HG02981 (cell line): ENCODE data around the gene TMEM52.
"Not testable (repeated sequence)": the region's sequence is repeated elsewhere in the genome, so short reads cannot be mapped to it uniquely, and the experiment has no call there.

Experiments
- ATAC-seq: cut with Tn5 transposase; IDR thresholded peaks from one replicate; pipeline ENCODE4 v1.9.1; 2021; ENCODE audit warnings: mild to moderate bottlenecking, moderate library complexity; ENCODE audit not compliant: unreplicated experiment

Gene TMEM52

DNA sequence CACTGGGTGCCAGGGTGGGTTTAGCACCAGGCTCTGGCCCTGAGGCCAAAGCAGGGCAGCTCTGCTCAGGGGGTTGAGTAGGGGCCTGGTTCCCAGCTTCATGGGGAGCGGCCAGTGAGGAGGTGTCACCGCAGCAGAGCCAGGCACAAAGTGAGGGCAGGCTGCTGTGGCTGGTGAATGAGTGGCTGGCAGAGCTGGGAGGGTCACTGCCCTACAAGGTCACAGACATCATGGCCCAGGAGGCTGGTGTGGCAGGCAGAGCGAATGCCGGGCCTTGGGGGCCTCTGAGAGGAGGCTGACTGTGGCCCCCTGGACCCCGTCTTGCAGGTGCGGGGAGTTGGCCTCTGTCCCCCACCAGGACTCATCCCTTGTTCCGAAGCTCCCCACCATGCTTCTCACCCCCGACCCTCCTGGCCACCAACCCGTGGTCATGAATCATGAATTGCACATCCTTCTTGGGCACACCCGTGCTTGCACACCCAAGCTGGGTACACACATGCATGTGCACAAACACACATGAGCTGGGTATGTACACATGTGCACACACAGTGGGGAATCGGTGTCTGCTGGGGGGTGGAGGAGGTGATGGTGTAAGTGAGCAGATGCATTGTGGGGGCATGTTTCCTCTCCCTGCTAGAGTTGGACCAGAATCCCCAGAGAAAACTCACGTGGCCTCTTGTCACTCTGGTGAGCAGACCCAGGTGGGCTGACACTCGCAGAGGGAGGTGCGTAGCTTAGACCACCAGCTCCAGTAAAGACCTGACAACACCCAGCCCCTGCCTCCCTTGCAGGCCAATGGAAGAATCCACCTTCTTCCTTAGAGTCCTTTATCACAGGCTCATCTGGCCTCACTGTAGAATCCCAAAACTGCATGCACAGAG lies 23.4 kb downstream of the TMEM52 start:
- no peak for ATAC-seq

DNA sequence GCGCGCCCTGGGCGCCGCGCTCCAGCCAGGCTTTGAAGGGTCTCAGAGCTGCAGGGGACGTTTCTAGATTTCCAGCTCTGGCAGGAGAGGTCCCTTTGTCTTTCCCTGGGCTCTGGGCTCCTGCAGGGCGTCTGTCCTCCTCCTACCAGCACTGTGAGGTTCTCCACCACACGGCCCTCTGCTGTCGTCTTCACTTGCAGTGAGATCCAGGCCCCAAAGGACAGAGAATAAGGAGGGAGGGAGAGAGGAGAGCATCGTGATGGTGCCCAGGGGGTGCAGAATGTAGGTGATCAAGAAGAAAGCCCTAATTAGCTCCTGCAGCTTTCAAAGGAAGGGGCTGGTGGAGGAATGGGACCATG lies 24.0 kb downstream of the TMEM52 start:
- no peak for ATAC-seq

DNA sequence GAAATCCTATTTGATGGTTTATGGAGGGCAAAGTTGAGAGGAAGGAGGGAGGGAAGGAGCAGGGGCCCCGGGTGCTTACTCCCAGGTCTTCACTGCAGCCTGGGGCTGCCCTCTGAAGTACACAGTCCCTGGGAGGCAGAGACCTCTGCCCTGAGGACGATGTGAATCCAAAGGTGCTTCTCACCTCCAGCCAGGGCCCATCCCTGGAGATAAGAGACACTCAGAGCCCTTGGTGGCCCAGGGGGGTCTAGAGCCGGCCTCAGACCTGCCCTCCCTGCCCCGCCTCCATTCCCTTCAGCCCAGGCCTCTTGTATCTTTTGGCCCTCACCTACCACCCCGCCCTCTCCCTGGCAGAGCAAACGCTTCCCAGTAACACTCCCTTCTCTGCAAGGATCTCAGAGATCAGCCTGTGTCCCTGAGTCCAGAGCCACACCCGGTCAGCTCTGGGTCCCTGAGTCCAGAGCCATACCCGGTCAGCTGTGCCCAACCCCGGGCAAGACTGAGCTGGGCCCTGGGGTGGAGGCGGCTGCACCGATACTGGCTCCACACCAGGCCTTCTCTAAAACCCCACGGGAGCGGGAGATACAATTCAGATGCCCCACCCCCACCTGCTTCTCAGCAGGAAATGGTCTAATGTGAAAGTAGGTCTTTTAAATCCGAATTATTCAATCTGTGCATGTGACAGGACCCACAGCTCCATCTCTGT lies 24.6 kb downstream of the TMEM52 start:
- no peak for ATAC-seq

DNA sequence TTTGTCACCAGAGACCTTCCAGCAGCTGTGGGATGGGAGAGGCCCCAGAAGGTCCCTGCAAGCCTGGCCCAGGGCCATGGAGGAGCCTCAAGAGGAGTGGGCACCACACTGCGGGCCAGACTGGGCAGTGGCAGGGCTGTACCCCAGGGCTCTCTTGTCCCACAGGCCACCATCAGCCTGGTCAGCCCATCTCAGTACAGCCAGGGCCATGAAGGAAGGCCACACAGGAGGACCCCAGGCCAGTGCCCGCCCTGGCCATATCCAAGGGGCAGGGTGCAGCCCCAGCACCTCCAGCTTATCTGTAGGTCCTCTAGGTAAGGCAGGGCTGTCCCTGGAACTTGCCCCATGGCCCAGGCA lies 25.1 kb downstream of the TMEM52 start:
- no peak for ATAC-seq

DNA sequence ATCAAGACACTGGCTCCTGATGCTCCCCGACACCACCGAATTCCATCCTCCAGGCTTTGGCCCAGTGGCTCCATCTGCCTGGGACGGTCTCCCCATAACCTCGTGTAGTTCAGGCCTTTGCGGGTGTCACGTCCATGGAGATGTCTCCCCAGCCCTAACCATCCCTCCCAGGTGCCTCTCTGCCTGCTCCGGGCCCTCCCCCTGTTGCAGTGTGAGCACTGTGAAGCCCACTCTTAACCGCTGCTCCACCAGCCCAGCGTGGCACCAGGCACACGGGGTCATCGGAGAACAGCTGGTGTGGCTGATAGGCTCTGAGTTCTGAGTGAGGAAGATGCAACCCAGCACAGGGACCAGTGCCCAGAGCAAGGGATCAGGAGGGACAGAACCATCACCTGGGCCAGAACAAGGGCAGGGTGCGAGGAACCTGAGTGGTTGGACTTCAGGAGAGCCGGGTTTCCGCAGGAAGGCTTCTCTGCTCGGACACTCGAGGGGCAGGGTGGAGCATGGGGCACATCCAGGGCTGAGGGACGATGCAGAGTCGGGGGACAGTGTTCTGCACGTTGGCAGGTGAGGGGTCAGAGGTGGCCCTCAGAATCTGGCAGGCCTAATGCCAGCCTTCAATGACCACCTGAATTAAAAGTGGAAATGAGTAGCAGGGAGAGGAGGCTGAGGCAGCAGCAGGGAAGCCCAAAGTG lies 25.6 kb downstream of the TMEM52 start:
- no peak for ATAC-seq

DNA sequence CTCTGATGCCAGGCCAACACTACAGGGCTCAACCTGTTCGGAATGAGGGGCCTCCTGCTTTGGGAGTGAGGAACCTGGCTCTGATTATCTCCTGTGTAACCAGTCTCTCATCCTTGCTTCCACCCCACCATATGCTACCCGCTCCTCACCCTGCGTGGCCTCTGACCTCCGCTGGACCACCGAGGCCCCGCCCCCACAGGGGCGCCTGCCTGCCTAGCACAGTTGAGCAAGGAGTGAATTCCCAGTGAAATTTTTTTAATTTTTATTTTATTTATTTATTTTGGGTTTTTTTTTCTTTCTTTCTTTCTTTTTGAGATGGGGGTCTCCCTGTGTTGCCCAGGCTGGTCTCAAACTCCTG lies 26.3 kb downstream of the TMEM52 start:
- no peak for ATAC-seq

DNA sequence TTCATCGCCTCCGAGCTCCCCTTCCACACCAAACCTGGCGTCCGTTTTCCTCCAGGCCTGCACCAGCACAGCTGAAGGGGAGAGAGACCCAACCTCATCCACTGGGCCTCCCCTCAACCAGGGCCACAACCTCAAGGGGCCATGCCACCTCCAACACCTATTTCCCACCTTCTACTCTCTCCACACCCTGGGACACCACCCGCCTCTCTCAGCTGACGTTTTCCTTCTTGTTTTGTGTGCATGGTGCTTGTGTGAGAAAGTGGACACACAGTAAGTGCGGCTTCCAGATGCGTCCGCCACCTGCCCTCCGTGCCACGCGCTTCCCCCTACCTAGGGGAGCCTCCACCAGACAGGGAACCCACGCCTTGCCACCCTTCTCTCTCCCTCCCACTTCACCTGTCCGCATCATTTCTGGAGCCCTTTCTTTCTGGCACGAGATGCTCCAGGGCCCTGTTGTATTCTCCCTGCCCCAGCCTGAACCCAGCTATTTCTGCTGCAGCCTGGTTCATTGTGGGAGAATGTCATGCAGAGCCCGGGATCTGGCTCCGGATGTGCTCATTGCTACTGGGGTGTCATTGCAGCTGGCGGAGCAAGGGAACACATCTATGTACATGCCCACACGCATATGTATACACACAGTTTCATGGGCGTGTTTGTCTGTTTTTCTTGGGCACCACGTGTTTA lies 26.9 kb downstream of the TMEM52 start:
- ATAC-seq = no peak

DNA sequence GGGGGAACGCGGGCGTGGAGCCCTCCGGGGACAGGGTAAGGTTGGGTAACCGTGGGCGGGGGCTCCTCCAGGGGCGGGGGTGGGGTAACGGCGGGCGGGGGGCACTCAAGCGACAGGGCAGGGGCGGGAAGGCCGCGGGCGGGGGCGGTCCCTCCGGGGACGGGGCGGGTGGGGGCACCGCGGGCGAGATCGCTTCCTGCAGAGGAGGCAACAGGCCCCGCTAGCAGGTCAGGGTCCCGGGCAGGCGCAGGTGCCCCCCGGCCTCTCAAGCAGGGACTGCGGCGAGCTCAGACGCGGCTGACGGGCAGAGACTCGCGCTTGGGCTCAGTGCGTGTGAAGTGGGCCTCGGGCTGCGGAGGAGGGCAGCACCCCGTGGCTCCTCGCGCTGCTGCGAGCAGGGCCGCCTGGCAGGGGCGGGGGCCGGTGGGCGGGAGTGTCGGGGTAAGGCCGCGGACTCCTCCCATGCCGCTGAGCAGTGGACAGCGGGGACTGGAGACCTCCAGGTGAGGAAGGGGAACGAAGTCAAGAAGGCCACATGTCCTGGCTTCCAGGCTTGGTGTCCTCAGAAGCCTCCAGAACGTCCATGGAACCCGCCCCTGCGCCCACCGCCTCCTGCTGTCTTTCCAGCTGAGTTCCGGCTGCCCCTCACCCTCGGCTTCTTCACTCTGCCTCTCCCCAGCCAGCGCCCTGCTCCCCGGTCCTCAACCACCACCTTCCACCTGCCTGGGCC lies 27.6 kb downstream of the TMEM52 start:
- peak; percentile 27 for ATAC-seq

DNA sequence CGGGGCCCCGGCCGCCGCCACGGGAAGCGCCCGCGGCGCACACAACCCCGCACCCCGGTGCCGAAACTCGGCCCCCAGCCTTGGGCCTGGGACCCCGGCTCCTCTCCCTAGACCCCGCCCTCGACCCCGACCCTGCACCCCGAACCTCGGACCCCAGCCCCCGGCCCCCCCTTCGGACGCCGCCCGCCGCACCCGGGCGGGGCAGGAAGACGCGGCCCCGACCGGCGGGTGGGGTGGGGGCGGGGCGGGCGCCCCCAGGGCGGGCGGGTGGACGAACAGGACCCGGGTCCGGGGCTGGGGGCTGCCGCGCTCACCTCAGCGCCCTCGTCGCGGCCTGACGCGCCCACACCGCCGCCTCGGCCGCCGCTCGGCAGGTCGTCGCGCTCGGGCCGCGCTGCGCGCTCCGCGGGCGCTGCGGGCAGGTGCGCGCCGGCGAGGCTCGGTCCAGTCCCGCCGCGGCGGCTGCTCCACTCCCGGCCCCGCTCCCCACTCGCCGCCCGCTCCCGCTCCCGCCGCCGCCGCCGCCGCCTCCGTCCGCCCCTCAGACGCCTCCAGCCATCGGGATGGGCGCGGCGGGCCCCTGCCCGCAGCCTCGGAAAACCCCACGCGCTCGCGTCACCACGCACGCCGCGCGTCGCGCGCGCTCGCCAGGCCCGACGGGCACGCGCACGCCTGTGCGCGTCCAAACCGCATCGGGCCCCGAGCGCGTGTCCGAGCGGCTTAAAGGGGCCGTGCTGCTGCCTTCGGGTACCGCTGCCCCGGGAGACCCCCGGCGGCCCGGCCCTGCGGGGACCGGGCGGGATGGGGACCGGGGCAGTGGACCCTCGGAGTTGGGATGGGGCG lies 28.4 kb downstream of the TMEM52 start, which contains the start of gene GNB1:
GNB1 (minus strand) TSS at position 582 of the 843 bp plus-strand sequence. CDS start 65,634 bp downstream, outside the sequence.
- ATAC-seq = peak; percentile 57

DNA sequence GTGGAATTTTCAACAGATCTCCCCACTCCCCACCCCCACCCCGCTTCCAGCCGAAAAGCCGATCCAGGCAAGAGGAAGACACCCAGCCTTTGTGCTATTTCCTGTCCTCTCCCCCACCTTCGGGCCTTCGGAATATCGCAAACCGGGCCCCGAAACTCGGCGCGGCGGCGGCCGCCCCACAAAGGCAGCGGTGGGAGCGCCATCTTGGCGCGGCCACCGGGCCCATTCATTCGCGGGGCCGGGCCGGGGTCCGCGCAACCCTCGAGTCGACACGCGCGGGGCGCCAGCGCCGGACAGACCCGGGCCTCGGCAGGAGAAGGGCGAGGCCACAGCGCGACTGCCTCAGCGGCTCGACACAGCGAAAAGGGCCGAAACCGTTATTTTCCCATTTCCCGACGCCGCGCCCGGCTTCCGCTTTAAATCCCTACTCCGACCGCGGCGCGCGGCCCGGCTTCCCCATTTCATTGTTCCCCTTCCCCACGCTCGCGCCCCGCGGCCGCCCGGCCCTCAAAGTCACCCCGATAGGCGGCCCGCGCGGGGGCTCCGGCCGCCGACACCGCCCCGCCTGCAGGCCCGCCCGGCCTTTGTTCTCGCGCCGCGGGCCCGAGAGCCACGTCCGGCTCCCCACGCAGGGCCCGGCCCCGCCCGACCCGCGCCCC lies 29.1 kb downstream of the TMEM52 start:
- ATAC-seq = peak; percentile 29

DNA sequence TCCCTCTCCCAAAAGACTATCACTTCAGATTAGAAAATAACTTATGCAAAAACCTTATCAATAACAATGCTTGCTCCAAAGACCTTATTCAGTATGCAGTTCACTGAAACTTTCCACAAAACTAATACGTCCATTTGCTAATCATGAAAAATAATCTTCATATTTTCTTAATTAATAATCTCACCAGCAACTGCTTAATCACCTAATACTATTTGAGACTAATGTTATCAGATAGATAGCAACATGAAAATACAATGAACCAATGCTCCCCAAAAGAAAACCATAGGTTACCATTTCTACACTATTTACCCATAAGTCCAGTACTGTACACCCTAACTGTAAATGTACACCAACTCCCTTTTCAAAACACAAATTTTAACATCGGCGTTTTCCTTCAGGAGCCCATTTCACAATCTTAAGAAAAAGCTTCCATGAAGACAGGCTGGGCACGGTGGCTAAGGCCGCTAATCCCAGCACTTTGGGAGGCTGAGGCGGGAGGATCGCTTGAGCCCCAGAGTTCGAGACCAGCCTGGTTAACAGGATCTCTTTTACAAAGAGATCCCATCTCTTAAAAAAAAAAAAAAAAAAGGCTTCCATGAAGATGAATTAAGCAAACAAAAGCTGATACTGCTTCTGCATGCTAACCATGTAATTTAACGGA lies 29.9 kb downstream of the TMEM52 start:
- no peak for ATAC-seq

DNA sequence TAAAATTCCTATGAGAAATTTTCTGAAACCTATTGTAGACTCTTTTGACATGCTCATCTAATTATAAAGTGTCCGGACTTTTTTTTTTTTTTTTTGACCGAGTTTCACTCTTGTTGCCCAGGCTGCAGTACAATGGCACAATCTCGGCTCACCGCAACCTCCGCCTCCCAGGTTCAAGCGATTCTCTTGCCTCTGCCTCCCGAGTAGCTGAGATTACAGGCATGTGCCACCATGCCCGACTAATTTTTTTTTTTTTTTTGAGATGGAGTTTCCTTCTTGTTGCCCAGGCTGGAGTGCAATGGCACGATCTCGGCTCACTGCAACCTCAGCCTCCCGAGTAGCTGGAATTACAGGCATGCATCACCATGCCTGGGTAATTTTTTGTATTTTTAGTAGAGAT lies 35.2 kb downstream of the TMEM52 start:
- not testable (repeated sequence) for ATAC-seq

DNA sequence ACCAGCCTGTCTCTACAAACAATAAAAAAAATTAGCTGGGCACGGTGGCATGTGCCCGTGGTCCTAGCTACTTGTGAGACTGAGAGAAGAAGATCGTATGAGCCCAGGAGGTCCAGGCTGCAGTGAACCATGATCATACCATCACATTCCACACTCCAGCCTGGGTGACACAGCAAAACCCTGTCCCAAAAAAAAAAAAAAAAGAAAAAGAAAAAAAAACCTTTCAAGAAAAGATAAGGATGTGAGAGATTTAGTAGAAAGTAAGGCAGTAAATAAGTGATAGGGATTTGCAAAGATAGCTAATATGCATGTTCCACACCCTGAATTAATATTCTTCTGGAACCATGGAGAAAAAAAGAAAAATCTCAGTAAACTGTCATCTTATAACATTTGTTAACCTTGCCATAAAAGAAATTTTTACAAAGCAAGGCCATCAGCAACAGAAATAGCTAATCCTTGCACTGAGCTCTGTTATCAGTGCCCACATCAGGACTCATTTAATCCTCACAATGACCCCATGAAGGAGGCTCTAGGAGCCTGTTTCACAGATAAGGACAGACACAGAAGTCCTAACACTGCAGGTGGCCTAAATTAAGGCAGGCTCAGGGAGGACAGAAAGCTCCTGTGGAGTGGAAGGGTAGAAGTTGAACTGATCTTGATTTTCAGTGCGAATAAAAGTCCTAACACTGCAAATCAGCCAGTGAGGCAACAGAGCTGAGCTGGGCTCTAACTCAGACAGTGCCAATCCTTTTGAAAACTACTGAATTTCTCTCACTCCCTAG lies 35.8 kb downstream of the TMEM52 start:
- no peak for ATAC-seq

DNA sequence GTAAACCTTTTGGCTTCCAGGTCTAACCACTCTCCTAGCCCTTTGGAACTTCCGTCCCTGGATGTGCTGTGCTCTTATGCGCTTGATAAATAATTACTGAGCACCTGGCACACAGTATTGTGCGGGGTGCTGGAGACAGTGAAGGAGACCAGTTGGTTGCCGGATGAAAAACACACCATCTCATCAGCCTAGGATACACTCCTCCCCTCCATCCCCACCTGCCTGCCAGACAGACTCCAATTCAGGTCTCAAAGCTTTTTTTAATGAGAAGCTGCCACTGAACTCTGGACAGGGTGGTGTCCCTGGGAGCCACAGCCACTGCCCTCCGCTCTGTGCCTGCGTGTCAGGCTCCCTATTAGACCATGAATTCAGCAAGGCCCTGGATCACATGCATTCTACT lies 37.4 kb downstream of the TMEM52 start:
- no peak for ATAC-seq

DNA sequence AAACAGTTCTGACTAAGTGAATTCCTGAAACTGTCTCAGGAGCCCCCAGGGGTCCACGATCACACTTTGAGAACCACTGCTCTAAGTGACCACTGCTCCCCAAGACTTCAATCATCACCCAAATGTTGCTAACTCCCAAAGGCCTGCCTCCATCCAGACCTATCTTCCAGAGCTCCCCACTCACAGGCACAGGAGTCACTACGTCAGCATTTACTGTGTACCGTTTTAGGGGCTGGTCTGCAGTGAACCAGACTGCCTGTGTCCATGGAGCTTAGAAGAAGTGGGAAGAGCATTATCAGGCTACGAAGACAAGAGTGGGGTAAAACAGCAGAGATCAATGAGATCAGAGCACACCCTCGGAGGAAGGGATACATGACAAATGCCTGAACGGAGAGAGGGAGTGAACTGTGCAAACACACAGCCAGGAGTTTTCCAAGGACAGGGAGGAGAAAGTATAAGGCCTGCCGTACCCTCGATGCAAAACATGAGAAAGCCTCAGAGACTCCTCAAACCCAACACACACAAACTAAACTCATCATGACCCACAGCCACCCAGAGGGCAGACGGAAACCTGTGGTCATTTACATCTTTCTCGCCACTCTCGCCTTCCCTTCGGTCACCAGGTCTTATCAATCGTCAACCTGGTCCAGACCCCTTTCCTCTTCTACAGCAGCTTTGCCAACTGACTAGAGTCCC lies 38.3 kb downstream of the TMEM52 start:
- no peak for ATAC-seq

DNA sequence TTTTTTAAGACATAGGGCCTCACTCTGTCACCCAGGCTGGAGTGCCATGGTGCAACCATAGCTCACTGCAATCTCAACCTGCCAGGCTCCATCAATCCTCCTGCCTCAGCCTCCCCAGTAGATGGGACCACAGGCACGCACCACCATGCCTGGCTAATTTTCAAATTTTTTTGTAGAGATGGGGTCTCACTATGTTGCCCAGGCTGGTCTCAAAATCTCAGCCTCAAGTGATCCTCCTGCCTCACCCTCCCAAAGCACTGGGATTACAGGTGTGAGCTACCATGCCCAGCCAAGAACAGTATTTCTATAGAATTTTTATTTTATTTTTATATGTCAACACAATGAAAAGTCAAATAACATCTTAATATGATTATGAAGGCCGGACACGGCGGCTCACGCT lies 39.1 kb downstream of the TMEM52 start:
- ATAC-seq = no peak

DNA sequence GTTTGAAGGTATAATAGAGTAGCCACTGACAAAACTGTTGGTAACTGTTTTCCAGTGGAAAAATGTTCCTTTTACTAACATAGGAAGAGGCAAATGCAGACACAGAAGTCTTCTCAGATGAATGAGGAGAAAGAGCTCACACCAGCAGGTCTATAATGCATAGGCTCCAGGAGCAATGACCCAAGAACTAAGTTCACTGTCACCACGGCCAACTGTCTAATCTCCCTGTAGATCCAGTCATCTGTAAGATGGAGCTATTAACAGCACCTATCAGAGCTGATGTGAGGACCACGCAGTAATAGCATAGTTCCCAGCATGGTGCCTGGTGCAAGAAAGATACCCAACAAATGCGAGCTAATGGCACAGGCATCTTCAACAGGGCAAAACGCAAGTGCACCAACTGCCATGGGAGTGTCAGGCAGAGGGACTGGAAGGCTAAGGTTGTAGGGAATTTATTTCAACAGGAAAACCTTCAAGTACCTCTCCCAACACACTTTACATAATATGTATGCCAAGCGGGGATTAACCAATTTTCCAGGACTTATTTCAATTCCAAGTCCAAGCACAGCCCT lies 41.1 kb downstream of the TMEM52 start:
- ATAC-seq = no peak
